Measurements from ENCODE around the gene CCDC191.

CCDC191 gene

GRCh38 chr3:114056130-114057010 lies at the start of gene CCDC191, which contains the start of gene QTRT2:
Gene CCDC191, minus strand, starts transcription at chr3:114056526. Its CDS starts 60 bp downstream, at chr3:114056466.
Gene QTRT2, plus strand, starts transcription at chr3:114056737. Its CDS starts 8,521 bp downstream, at chr3:114065258.
- DNase-seq, result peak; percentile 98

- DNase-seq, result no peak
These were observed 48.1 kb upstream of the CCDC191 start for GRCh38 chr3:114104414-114104813.

GRCh38 chr3:114103858-114104257 lies 47.5 kb upstream of the CCDC191 start:
- DNase-seq, result no peak

GRCh38 chr3:114103181-114103580 lies 46.9 kb upstream of the CCDC191 start:
- no peak for DNase-seq

- no peak for DNase-seq
These were observed 44.8 kb upstream of the CCDC191 start for GRCh38 chr3:114101101-114101500.

GRCh38 chr3:114095796-114096195 lies 39.5 kb upstream of the CCDC191 start:
- no peak for DNase-seq

- no peak for DNase-seq
These were observed 37.3 kb upstream of the CCDC191 start for GRCh38 chr3:114093596-114093995.

GRCh38 chr3:114093016-114093380 lies 36.7 kb upstream of the CCDC191 start:
- DNase-seq, result no peak

GRCh38 chr3:114092151-114093015 lies 36.1 kb upstream of the CCDC191 start:
- no peak for DNase-seq

- DNase-seq, result no peak
These were observed 33.3 kb upstream of the CCDC191 start for GRCh38 chr3:114089675-114090074.

- DNase-seq, result no peak
These were observed 30.0 kb upstream of the CCDC191 start for GRCh38 chr3:114086356-114086755.

GRCh38 chr3:114083112-114083511 lies 26.8 kb upstream of the CCDC191 start:
- no peak for DNase-seq

GRCh38 chr3:114081037-114081436 lies 24.7 kb upstream of the CCDC191 start:
- no peak for DNase-seq

GRCh38 chr3:114080201-114080600 lies 23.9 kb upstream of the CCDC191 start:
- DNase-seq, result no peak

- DNase-seq, result no peak
These were observed 23.4 kb upstream of the CCDC191 start for GRCh38 chr3:114079761-114080160.

- DNase-seq, result no peak
These were observed 21.8 kb upstream of the CCDC191 start for GRCh38 chr3:114078126-114078525.

- DNase-seq, result no peak
These were observed 20.4 kb upstream of the CCDC191 start for GRCh38 chr3:114076711-114077110.

- no peak for DNase-seq
These were observed 15.5 kb upstream of the CCDC191 start for GRCh38 chr3:114071786-114072185.

- DNase-seq, result no peak
These were observed 12.0 kb upstream of the CCDC191 start for GRCh38 chr3:114068336-114068735.

- DNase-seq, result no peak
These were observed 11.5 kb upstream of the CCDC191 start for GRCh38 chr3:114067804-114068203.

GRCh38 chr3:114060906-114061655 lies 4.8 kb upstream of the CCDC191 start:
- DNase-seq, result no peak

- no peak for DNase-seq
These were observed 2.3 kb upstream of the CCDC191 start for GRCh38 chr3:114058646-114059045.

GRCh38 chr3:114057011-114057347 lies 653 bp upstream of the CCDC191 start:
- DNase-seq, result no peak
